KOPT-K1 (cell line): ENCODE results near the gene THSD7A.

Experiments used
- H3K27ac ChIP-seq: fragments of 200-600 bp; sonication (generic); 2 replicates; pipeline ENCODE4 v1.5.1; 2016; ENCODE audit warnings: antibody characterized with exemption, mild to moderate bottlenecking, low read depth, low read length; ENCODE audit not compliant: poor library complexity, severe bottlenecking
- H3K36me3 ChIP-seq: fragments of 200-600 bp; sonication (generic); 2 replicates; pipeline ENCODE4 v1.5.1; 2017; ENCODE audit warnings: antibody characterized with exemption, mild to moderate bottlenecking, low read length, moderate library complexity; ENCODE audit not compliant: insufficient read depth
- H3K9me3 ChIP-seq: fragments of 200-600 bp; sonication (generic); 2 replicates; pipeline ENCODE4 v1.5.1; 2017; ENCODE audit warnings: antibody characterized with exemption, low read length, mild to moderate bottlenecking; ENCODE audit not compliant: insufficient read depth, poor library complexity, severe bottlenecking

The THSD7A gene

DNA sequence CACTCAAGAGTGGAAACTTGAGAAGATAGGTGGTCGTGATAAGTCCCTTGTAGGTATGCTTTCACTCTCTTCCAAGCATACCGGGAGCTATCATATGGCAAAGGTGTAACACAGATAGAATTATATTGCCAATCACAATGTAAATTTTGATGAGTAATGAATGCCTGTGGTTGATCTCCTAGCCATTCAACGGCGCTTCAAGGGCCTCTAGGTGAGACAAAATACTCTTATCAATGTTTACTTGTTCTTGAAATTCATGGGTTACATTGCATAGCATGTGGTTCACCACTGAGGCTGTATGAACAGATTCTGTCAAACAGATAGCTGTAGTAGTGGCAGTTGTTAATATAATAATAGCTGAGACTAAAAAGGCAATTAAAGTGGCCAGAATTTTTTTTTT is 82.4 kb downstream of the THSD7A start:
- Histone ChIP-seq H3K27ac (no peak overlapping the region), H3K36me3 (no peaks in the 10 kb centered on the region), H3K9me3 (no peaks in the 10 kb centered on the region)

DNA sequence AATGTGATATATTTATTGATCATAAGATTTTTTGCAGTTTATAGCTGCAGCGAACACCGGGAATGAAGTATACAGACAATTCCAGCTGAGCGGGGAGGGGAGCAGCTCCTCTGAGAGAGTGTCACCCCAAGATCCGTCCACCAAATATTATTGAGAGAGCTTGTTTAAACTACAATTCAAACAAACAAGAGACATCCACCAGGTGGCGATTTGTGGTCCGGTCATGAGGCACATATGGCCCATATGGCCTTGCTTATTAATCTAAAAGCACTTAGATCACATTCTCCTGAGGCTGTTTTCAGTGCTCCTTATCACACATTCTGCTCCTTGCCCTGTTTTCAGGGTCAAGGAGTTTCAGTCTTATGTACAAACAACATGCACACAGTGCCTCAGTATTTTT is 83.1 kb downstream of the THSD7A start:
- no peaks in the 10 kb centered on the region for H3K9me3 ChIP-seq
- H3K36me3 ChIP-seq = no peaks in the 10 kb centered on the region

DNA sequence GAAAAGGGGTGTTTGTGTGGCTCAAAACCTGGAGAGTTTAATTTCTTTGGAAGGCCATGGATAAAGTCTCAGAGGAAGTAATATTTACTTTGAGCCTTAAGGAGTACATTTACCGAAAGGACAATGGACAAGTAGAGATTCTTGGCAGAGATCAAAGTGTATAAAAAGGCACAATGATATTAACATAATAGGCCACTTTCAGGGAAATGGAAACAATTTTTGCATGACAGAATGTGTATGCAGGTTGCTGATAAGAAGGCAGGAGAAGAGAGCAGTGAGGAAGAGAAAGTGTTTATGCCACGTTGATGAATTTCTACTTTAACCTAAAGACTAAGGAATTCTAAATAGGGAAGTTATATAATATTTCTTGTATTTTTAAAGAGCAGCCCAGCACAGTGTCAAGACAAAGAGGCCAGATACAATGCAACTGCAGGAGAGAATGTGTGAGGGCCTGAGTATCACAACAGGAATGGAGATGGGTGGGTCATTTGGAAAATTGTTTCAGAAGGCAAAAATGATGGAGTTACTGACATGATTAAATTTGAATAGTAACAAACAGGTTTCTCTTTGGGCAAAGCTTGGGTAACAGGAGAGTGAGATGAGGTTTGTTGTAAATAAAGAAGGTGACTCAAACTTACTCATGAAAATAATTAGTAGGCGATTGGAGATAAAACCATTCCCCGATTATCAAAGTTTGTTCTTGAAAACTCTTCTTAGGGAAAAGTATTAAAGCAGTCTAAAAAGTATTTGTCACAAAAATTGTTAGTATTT is 84.1 kb downstream of the THSD7A start:
- Histone ChIP-seq H3K27ac (no peak overlapping the region), H3K9me3 (no peaks in the 10 kb centered on the region), H3K36me3 (no peaks in the 10 kb centered on the region)

More for the DNA sequence above, 83.1 kb downstream of the THSD7A start:
- H3K27ac ChIP-seq = no peak overlapping the region

DNA sequence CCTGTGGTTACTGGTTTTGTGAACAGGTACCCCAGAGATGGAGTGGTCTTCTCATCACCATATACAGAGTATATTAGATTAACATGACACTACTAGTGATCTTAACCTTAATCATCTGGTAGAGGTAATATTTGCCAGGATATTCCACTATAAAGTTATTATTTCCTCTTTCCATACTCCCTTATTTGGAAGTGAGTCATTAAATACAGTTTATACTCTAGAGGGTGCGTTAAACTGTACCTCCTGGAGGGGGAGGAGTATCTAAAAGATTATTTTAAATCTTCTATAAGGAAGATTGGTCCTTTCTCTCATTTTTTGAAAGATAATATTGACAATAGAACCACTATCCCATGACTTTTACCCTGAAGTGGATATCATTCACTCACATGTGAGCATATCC is 85.4 kb downstream of the THSD7A start:
- H3K36me3 ChIP-seq = no peaks in the 10 kb centered on the region
- H3K9me3 ChIP-seq = no peaks in the 10 kb centered on the region
- H3K27ac ChIP-seq = no peak overlapping the region

- H3K9me3 ChIP-seq = no peaks in the 10 kb centered on the region
- no peak overlapping the region for H3K27ac ChIP-seq
- no peaks in the 10 kb centered on the region for H3K36me3 ChIP-seq
Observed at GRCh38 chr7:11743548-11743947, 88.5 kb downstream of the THSD7A start.

- Histone ChIP-seq H3K9me3 (no peaks in the 10 kb centered on the region), H3K27ac (no peak overlapping the region), H3K36me3 (no peaks in the 10 kb centered on the region)
Observed at GRCh38 chr7:11743016-11743415, 89.0 kb downstream of the THSD7A start.

- Histone ChIP-seq H3K36me3 (no peaks in the 10 kb centered on the region), H3K27ac (no peak overlapping the region), H3K9me3 (no peaks in the 10 kb centered on the region)
Observed at GRCh38 chr7:11742496-11742895, 89.5 kb downstream of the THSD7A start.

- no peaks in the 10 kb centered on the region for H3K36me3 ChIP-seq
- H3K27ac ChIP-seq = no peak overlapping the region
- H3K9me3 ChIP-seq = no peaks in the 10 kb centered on the region
Observed at GRCh38 chr7:11737723-11738122, 94.3 kb downstream of the THSD7A start.

- no peak overlapping the region for H3K27ac ChIP-seq
- H3K36me3 ChIP-seq = no peaks in the 10 kb centered on the region
Observed at GRCh38 chr7:11732207-11732606, 99.8 kb downstream of the THSD7A start.

GRCh38 chr7:11730725-11731124 is 101.3 kb downstream of the THSD7A start:
- no peaks in the 10 kb centered on the region for H3K9me3 ChIP-seq
- H3K36me3 ChIP-seq = no peaks in the 10 kb centered on the region
- no peak overlapping the region for H3K27ac ChIP-seq

More at GRCh38 chr7:11732207-11732606, 99.8 kb downstream of the THSD7A start:
- no peaks in the 10 kb centered on the region for H3K9me3 ChIP-seq

DNA sequence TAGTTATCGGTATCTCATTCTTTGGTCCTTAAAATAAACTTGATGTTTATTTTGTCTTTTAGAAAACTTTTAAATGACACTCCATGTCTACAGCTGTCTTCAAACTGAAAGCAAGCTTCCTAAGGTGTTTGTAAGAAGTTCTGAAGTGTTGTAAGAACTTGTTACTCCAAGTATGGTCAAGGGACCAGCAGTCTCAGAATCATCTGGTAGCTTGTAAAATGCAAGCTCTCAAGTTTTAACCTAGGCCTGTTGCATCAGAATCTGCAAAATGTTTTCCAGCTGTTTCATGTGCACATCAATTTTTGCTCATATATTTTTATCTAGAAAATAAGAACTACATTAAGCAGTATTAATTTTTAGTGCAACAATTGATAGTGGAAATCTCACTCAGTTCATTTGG is 104.1 kb downstream of the THSD7A start:
- H3K9me3 ChIP-seq = no peaks in the 10 kb centered on the region
- H3K27ac ChIP-seq = no peak overlapping the region
- no peaks in the 10 kb centered on the region for H3K36me3 ChIP-seq

DNA sequence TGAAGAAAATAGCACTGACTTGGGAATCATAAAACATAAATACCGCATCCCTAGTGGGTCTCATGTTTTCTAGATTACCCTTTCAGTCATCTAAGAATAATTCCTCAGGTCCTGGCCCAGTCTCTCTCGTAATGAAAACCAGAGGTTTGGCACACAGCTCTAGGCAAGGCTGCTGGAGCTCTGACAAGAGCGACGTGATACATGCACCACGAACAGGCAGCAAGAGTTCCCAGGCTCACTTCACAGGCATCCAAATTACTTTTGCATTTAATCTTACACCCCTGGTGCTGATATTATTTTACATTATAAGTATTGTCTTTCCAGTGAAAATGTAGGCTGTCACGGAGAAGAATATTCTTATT is 105.2 kb downstream of the THSD7A start:
- Histone ChIP-seq H3K9me3 (no peaks in the 10 kb centered on the region), H3K36me3 (no peaks in the 10 kb centered on the region), H3K27ac (no peak overlapping the region)

DNA sequence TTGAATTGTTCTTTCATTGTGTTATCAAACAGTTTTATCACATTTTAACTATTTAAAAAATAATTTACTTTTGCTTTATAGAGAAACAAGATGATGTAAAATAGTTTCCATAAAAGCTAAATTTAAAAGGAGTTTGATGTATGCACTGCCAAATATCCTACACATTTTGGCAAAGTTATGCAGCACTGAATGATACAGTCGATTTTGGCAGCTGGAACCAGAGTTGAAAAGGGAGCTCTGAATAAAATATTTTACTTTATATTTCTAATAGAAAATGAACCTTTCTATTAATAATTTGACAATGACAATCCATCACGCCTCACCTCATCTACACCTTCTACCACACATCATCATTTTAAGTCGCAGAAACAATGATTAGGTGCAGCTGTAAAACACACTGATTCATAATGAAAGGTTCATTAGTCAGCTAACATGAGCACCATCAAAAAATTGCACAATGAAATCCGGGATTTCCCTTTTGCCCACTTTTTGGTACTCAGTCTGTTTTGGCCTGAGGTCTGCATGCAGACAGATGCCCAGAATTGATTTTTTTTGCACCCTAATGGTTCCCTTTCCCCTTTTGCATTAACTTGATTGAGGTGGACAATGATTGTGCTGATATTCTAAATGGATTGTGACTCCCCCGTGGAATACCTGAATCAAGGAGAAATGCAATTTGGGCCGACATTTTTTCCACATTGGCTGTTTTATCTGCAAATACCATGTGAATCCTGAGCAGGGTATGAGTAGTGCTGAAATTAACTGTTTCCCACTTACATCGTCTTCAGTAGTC is 105.8 kb downstream of the THSD7A start:
- H3K36me3 ChIP-seq = no peaks in the 10 kb centered on the region
- H3K27ac ChIP-seq = no peak overlapping the region
- H3K9me3 ChIP-seq = no peaks in the 10 kb centered on the region

DNA sequence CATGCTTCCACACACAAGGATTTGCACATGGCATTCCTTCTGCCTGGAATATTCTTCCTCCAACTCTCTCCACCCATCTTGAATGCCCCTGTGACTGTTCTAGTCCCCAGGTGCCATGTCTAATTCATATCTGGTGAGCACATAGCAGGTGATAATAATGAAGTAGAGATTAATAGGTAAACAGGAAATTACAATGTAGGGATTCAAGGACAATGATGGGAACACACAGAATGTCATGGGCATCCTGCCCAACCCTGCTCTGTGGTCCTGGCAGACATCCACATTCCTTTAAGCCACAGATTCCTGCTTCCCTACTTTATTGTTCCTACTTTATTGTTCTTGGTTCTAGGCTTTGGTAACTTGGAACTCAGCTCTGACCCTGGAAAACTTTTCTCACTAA is 115.8 kb downstream of the THSD7A start:
- Histone ChIP-seq H3K27ac (no peak overlapping the region), H3K36me3 (no peaks in the 10 kb centered on the region), H3K9me3 (no peaks in the 10 kb centered on the region)

DNA sequence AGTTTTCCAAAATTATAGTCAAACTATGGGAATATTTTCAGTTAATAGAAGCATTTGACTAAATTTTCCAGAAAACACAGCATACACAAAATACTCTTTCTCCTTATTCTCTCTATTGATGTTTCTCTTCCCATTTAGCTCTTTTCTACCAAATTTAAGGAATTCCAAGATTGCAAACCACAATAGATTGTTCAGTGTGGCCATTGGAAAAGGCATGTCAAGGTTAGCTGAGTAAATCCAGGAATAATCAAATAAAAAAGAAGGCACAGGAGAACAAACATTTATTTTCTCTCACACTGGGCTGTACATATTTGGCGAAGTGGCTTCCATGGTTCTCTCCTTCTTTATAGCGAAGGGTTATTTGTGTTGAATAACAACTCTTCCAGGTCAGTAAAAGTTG is 117.3 kb downstream of the THSD7A start:
- H3K36me3 ChIP-seq = no peaks in the 10 kb centered on the region
- H3K9me3 ChIP-seq = no peaks in the 10 kb centered on the region
- H3K27ac ChIP-seq = no peak overlapping the region

GRCh38 chr7:11714205-11714604 is 117.8 kb downstream of the THSD7A start:
- no peaks in the 10 kb centered on the region for H3K36me3 ChIP-seq
- H3K9me3 ChIP-seq = no peaks in the 10 kb centered on the region
- no peak overlapping the region for H3K27ac ChIP-seq
